Activated CD4-positive, alpha-beta T cell treated with anti-CD3 and anti-CD28 coated beads for 36 hours (primary cell): Measurements from ENCODE around the gene ZFAND3. TPM values are rescaled to one million over a fixed set of nuclear protein-coding genes. Genes with fewer than 3 reads are reported as not detected.

Experiments
- ATAC-seq: fragments of 200-7000 bp; cut with Tn5 transposase; one replicate; pipeline ENCODE4 v1.10.0; 2021; ENCODE audit warnings: mild to moderate bottlenecking, moderate library complexity
- CTCF ChIA-PET: fragments of 350-600 bp; sonication (Branson Sonifier 250); formaldehyde crosslinking; loops from one replicate; lab custom pipeline; 2021; ENCODE audit warnings: antibody characterized with exemption; lab: Charles Lee
- POLR2A ChIA-PET: fragments of 350-600 bp; sonication (Branson Sonifier 250); formaldehyde crosslinking; loops from one replicate; lab custom pipeline; 2021; ENCODE audit warnings: antibody characterized with exemption, inconsistent platforms; lab: Charles Lee
- DNase-seq: peaks from one replicate; pipeline ENCODE4 v3.0.0-alpha.2; 2020
- H3K27ac Mint-ChIP-seq: one replicate; pipeline ENCODE4 v1.8.0; 2021; ENCODE audit warnings: mixed read lengths
- H3K27me3 Mint-ChIP-seq: one replicate; pipeline ENCODE4 v1.8.0; 2021; ENCODE audit warnings: mixed read lengths
- H3K36me3 Mint-ChIP-seq: one replicate; pipeline ENCODE4 v1.8.0; 2021; ENCODE audit warnings: low read depth, mixed read lengths
- H3K4me1 Mint-ChIP-seq: one replicate; pipeline ENCODE4 v1.8.0; 2021; ENCODE audit warnings: mixed read lengths
- H3K4me3 Mint-ChIP-seq: one replicate; pipeline ENCODE4 v1.8.0; 2021; ENCODE audit warnings: mild to moderate bottlenecking, moderate library complexity, mixed read lengths
- H3K9me3 Mint-ChIP-seq: one replicate; pipeline ENCODE4 v1.8.0; 2021; ENCODE audit warnings: low read depth, mixed read lengths
- intact Hi-C, 2 experiments: fragments of 100-400 bp; cut with DNase I in 1 of 2; cut with micrococcal nuclease in 1 of 2; formaldehyde crosslinking; loops; one replicate each; pipeline versions ENCODE4 v1.14.2 to v1.15.1; 2022 to 2024; cut with DNase I, micrococcal nuclease
- total RNA-seq, 2 experiments: library from RNA; stranded (reverse); gene quantifications; one replicate each; pipeline ENCODE4 v1.2.3, GENCODE V29; 2021

The ZFAND3 gene
- total RNA-seq, 2 experiments from 2014 or later = 34.5 to 47.8 TPM

- POLR2A ChIA-PET = interaction anchor here (0.6 to 1.8 kb wide), 6 partner anchors 28 to 821 kb away, joined by 3 to 5 read pairs (median 4); no protein-coding TSS in a partner anchor
- intact Hi-C loops = loop anchor here (1.0 to 5.0 kb wide), 12 partner anchors 27 to 885 kb away; partner anchors contain the start of genes BTBD9 (in 1 of the 2), CCDC167 (in 1 of the 2), CMTR1 (in 1 of the 2) and GLO1 (in 1 of the 2)
- Mint-ChIP-seq H3K27ac (peak overlapping the region; percentile 96), H3K4me1 (peaks cover 47% of the 10 kb centered on the region), H3K36me3 (peaks cover 3% of the 10 kb centered on the region), H3K27me3 (no peaks in the 10 kb centered on the region), H3K4me3 (peak overlapping the region; percentile 98), H3K9me3 (no peaks in the 10 kb centered on the region)
- peak; percentile 85 for ATAC-seq
- CTCF ChIA-PET = interaction anchor here (0.5 to 1.5 kb wide), 9 partner anchors 9 to 696 kb away, joined by 3 to 4 read pairs (median 3); no protein-coding TSS in a partner anchor
- DNase-seq = peak; percentile 97
Observed at GRCh38 chr6:37818536-37819176, 871 bp upstream of the ZFAND3 start.

GRCh38 chr6:37819802-37820717 is 533 bp downstream of the ZFAND3 start:
- intact Hi-C loops = loop anchor here in 1 of 2 experiments (1.0 to 5.0 kb wide), 12 partner anchors 29 to 883 kb away; partner anchors contain the start of genes BTBD9, CCDC167, CMTR1 and GLO1
- ChIA-PET POLR2A (interaction anchor here (1.8 kb wide), 1 partner anchor 38 kb away, joined by 5 read pairs; no protein-coding TSS in a partner anchor), CTCF (interaction anchor here (1.4 kb wide), 1 partner anchor 29 kb away, joined by 3 read pairs; no protein-coding TSS in a partner anchor)
- DNase-seq = peak; percentile 69
- no peaks in the 10 kb centered on the region for H3K9me3 Mint-ChIP-seq
- peak overlapping the region; percentile 92 for H3K27ac Mint-ChIP-seq
- peaks cover 3% of the 10 kb centered on the region for H3K36me3 Mint-ChIP-seq
- H3K4me1 Mint-ChIP-seq = peaks cover 58% of the 10 kb centered on the region
- peak; percentile 20 for ATAC-seq
- H3K4me3 Mint-ChIP-seq = peak overlapping the region; percentile 98
- no peaks in the 10 kb centered on the region for H3K27me3 Mint-ChIP-seq

GRCh38 chr6:37820718-37821079 is 1.2 kb downstream of the ZFAND3 start:
- ChIA-PET CTCF (interaction anchor here (1.1 to 1.4 kb wide), 2 partner anchors 29 to 47 kb away, joined by 3 read pairs; no protein-coding TSS in a partner anchor), POLR2A (no interaction called here)
- ATAC-seq (no peak), DNase-seq (no peak)
- Mint-ChIP-seq H3K36me3 (peaks cover 3% of the 10 kb centered on the region), H3K27ac (peak overlapping the region; percentile 92), H3K4me3 (peak overlapping the region; percentile 98), H3K27me3 (no peaks in the 10 kb centered on the region), H3K9me3 (no peaks in the 10 kb centered on the region), H3K4me1 (peaks cover 61% of the 10 kb centered on the region)
- intact Hi-C loops = no loop called here

GRCh38 chr6:37821446-37821845 is 1.9 kb downstream of the ZFAND3 start:
- ChIA-PET POLR2A (no interaction called here), CTCF (interaction anchor here (1.1 to 1.4 kb wide), 2 partner anchors 30 to 46 kb away, joined by 3 read pairs; no protein-coding TSS in a partner anchor)
- Mint-ChIP-seq H3K4me3 (peak overlapping the region; percentile 98), H3K36me3 (peaks cover 7% of the 10 kb centered on the region), H3K9me3 (no peaks in the 10 kb centered on the region), H3K27me3 (no peaks in the 10 kb centered on the region), H3K27ac (peak overlapping the region; percentile 21), H3K4me1 (peaks cover 69% of the 10 kb centered on the region)
- ATAC-seq (no peak), DNase-seq (no peak)
- intact Hi-C loops = no loop called here

- Mint-ChIP-seq H3K36me3 (peaks cover 10% of the 10 kb centered on the region), H3K4me1 (peaks cover 71% of the 10 kb centered on the region), H3K27ac (peak overlapping the region; percentile 26), H3K27me3 (no peaks in the 10 kb centered on the region), H3K4me3 (peak overlapping the region; percentile 13), H3K9me3 (no peaks in the 10 kb centered on the region)
- ATAC-seq (peak; percentile 11), DNase-seq (peak; percentile 80)
- intact Hi-C loops = loop anchor here in 1 of 2 experiments (2.0 kb wide), 1 partner anchor 36 kb away; no protein-coding TSS in a partner anchor
- POLR2A ChIA-PET = interaction anchor here (0.6 to 0.7 kb wide), 2 partner anchors 84 to 129 kb away, joined by 3 to 4 read pairs; no protein-coding TSS in a partner anchor
- CTCF ChIA-PET = interaction anchor here (1.0 to 1.6 kb wide), 6 partner anchors 13 to 315 kb away, joined by 3 to 5 read pairs (median 3); no protein-coding TSS in a partner anchor
Observed at GRCh38 chr6:37822851-37823682, 3.5 kb downstream of the ZFAND3 start.

GRCh38 chr6:37824170-37824569 is 4.6 kb downstream of the ZFAND3 start:
- peaks cover 74% of the 10 kb centered on the region for H3K4me1 Mint-ChIP-seq
- CTCF ChIA-PET = interaction anchor here (0.6 to 1.4 kb wide), 4 partner anchors 21 to 779 kb away, joined by 3 to 5 read pairs (median 3); no protein-coding TSS in a partner anchor
- DNase-seq = no peak
- H3K9me3 Mint-ChIP-seq = no peaks in the 10 kb centered on the region
- H3K36me3 Mint-ChIP-seq = peaks cover 10% of the 10 kb centered on the region
- H3K4me3 Mint-ChIP-seq = no peak overlapping the region
- H3K27ac Mint-ChIP-seq = no peak overlapping the region
- H3K27me3 Mint-ChIP-seq = no peaks in the 10 kb centered on the region
- ATAC-seq = no peak
- POLR2A ChIA-PET = interaction anchor here (0.6 to 0.7 kb wide), 2 partner anchors 83 to 879 kb away, joined by 3 read pairs; no protein-coding TSS in a partner anchor
- intact Hi-C loops = no loop called here

- Mint-ChIP-seq H3K36me3 (peaks cover 7% of the 10 kb centered on the region), H3K4me3 (no peak overlapping the region), H3K4me1 (peaks cover 78% of the 10 kb centered on the region), H3K27ac (no peak overlapping the region), H3K9me3 (no peaks in the 10 kb centered on the region), H3K27me3 (no peaks in the 10 kb centered on the region)
- CTCF ChIA-PET = interaction anchor here (1.1 to 1.6 kb wide), 2 partner anchors 20 to 32 kb away, joined by 4 read pairs; no protein-coding TSS in a partner anchor
- ATAC-seq (no peak), DNase-seq (no peak)
- POLR2A ChIA-PET = interaction anchor here (0.6 kb wide), 1 partner anchor 472 kb away, joined by 4 read pairs; no protein-coding TSS in a partner anchor
- intact Hi-C loops = no loop called here
Observed at GRCh38 chr6:37826188-37826587, 6.7 kb downstream of the ZFAND3 start.

- peaks cover 12% of the 10 kb centered on the region for H3K36me3 Mint-ChIP-seq
- CTCF ChIA-PET = interaction anchor here (0.6 to 1.6 kb wide), 6 partner anchors 8 to 110 kb away, joined by 3 to 4 read pairs (median 4); no protein-coding TSS in a partner anchor
- ATAC-seq (no peak), DNase-seq (no peak)
- intact Hi-C loops = no loop called here
- H3K27ac Mint-ChIP-seq = peak overlapping the region; percentile 14
- peaks cover 78% of the 10 kb centered on the region for H3K4me1 Mint-ChIP-seq
- H3K27me3 Mint-ChIP-seq = no peaks in the 10 kb centered on the region
- peaks cover 1% of the 10 kb centered on the region for H3K9me3 Mint-ChIP-seq
- POLR2A ChIA-PET = interaction anchor here (0.6 to 0.8 kb wide), 3 partner anchors 31 to 297 kb away, joined by 3 to 5 read pairs (median 4); no protein-coding TSS in a partner anchor
- H3K4me3 Mint-ChIP-seq = no peak overlapping the region
Observed at GRCh38 chr6:37826993-37827392, 7.5 kb downstream of the ZFAND3 start.

- CTCF ChIA-PET = interaction anchor here (0.6 to 1.6 kb wide), 8 partner anchors 9 to 841 kb away, joined by 3 to 4 read pairs (median 3); no protein-coding TSS in a partner anchor
- Mint-ChIP-seq H3K9me3 (peaks cover 5% of the 10 kb centered on the region), H3K4me1 (peaks cover 75% of the 10 kb centered on the region), H3K4me3 (no peak overlapping the region), H3K36me3 (peaks cover 17% of the 10 kb centered on the region), H3K27ac (no peak overlapping the region), H3K27me3 (no peaks in the 10 kb centered on the region)
- POLR2A ChIA-PET = interaction anchor here (0.6 to 0.8 kb wide), 3 partner anchors 30 to 298 kb away, joined by 3 to 5 read pairs (median 4); no protein-coding TSS in a partner anchor
- intact Hi-C loops = no loop called here
- no peak for DNase-seq
- ATAC-seq = no peak
Observed at GRCh38 chr6:37827603-37828265, 8.2 kb downstream of the ZFAND3 start.
